Memory B cell (primary cell): ENCODE measurements around the gene CACTIN.
A peak's percentile ranks its signal among the peaks of the same experiment; 100 is the strongest.

Experiments
- ATAC-seq: fragments of 150-1000 bp; cut with Tn5 transposase; 2 replicates; pipeline ENCODE4 v1.10.0; 2021; ENCODE audit warnings: low read depth, mild to moderate bottlenecking, moderate library complexity
- DNase-seq, 2 donors: peaks; one replicate each; pipeline ENCODE4 v3.0.0; 2022; ENCODE audit warnings: low spot score in 2 of 2
- H3K27ac Mint-ChIP-seq: one replicate; pipeline ENCODE4 v1.8.0; 2022; ENCODE audit warnings: mild to moderate bottlenecking, moderate library complexity, mixed read lengths
- H3K27me3 Mint-ChIP-seq: one replicate; pipeline ENCODE4 v1.8.0; 2022; ENCODE audit warnings: mixed read lengths
- H3K36me3 Mint-ChIP-seq: one replicate; pipeline ENCODE4 v1.8.0; 2022; ENCODE audit warnings: mild to moderate bottlenecking, mixed read lengths
- H3K4me1 Mint-ChIP-seq: one replicate; pipeline ENCODE4 v1.8.0; 2022; ENCODE audit warnings: mixed read lengths
- H3K4me3 Mint-ChIP-seq: one replicate; pipeline ENCODE4 v1.8.0; 2022; ENCODE audit warnings: mild to moderate bottlenecking, moderate library complexity, mixed read lengths
- H3K9me3 Mint-ChIP-seq: one replicate; pipeline ENCODE4 v1.8.0; 2022; ENCODE audit warnings: mixed read lengths

CACTIN gene

DNA sequence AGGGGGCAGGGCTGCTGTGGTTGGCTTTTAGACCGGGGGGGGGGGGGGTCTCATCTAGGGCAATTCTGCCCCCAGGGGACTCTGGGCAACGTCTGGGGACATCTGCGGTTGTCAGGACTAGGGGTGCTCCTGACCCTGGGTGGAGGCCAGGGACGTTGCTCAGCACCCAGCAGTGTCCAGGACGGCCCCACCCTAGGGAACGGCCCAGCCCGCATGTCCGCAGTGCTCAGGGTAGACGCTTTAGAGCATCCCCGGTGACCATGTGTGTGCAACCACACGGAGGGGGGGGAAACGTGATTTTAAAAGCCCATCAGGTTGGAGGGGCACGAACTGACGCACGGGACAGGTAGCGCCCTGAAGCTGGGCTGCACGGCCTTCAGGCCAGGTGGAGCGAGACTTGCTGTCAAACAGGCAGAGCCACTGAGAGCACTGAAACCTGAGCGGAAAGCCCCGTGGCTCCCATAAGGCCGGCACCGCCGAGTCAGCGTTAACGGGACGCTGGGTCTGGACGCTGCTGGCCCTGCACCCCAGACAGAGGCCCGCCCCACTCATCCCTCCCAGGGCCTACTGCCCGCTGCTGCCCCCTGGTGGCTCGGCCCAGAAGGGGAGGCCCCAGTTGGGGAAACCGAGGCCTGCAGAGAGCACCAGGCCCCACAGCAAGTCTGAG, 8.3 kb downstream of the CACTIN start:
- H3K27ac Mint-ChIP-seq, result no peak overlapping the region
- ATAC-seq (peak; percentile 73), DNase-seq (peak; percentile 54 to 71)
- H3K4me1 Mint-ChIP-seq, result peaks cover 2% of the 10 kb centered on the region
- peaks cover 9% of the 10 kb centered on the region for H3K36me3 Mint-ChIP-seq
- no peaks in the 10 kb centered on the region for H3K9me3 Mint-ChIP-seq
- H3K27me3 Mint-ChIP-seq, result no peaks in the 10 kb centered on the region
- H3K4me3 Mint-ChIP-seq, result no peak overlapping the region

GRCh38 chr19:3617463-3617862, 9.1 kb downstream of the CACTIN start:
- no peak overlapping the region for H3K27ac Mint-ChIP-seq
- H3K36me3 Mint-ChIP-seq, result peaks cover 7% of the 10 kb centered on the region
- ATAC-seq (no peak), DNase-seq (no peak)
- no peaks in the 10 kb centered on the region for H3K9me3 Mint-ChIP-seq
- peaks cover 2% of the 10 kb centered on the region for H3K4me1 Mint-ChIP-seq
- no peaks in the 10 kb centered on the region for H3K27me3 Mint-ChIP-seq
- no peak overlapping the region for H3K4me3 Mint-ChIP-seq

- H3K4me3 Mint-ChIP-seq, result no peak overlapping the region
- peaks cover 9% of the 10 kb centered on the region for H3K36me3 Mint-ChIP-seq
- H3K9me3 Mint-ChIP-seq, result no peaks in the 10 kb centered on the region
- H3K4me1 Mint-ChIP-seq, result no peaks in the 10 kb centered on the region
- DNase-seq (no peak), ATAC-seq (no peak)
- H3K27ac Mint-ChIP-seq, result no peak overlapping the region
- H3K27me3 Mint-ChIP-seq, result no peaks in the 10 kb centered on the region
These were observed 11.0 kb downstream of the CACTIN start for GRCh38 chr19:3615524-3616135.

GRCh38 chr19:3614858-3615505, 11.6 kb downstream of the CACTIN start:
- ATAC-seq, result no peak
- Mint-ChIP-seq H3K36me3 (peaks cover 9% of the 10 kb centered on the region), H3K4me1 (no peaks in the 10 kb centered on the region), H3K4me3 (no peak overlapping the region), H3K27me3 (no peaks in the 10 kb centered on the region), H3K27ac (no peak overlapping the region), H3K9me3 (no peaks in the 10 kb centered on the region)
- no peak for DNase-seq

- H3K27me3 Mint-ChIP-seq, result no peaks in the 10 kb centered on the region
- no peaks in the 10 kb centered on the region for H3K9me3 Mint-ChIP-seq
- no peak for ATAC-seq
These were observed 12.6 kb downstream of the CACTIN start for GRCh38 chr19:3613818-3614661.

DNA sequence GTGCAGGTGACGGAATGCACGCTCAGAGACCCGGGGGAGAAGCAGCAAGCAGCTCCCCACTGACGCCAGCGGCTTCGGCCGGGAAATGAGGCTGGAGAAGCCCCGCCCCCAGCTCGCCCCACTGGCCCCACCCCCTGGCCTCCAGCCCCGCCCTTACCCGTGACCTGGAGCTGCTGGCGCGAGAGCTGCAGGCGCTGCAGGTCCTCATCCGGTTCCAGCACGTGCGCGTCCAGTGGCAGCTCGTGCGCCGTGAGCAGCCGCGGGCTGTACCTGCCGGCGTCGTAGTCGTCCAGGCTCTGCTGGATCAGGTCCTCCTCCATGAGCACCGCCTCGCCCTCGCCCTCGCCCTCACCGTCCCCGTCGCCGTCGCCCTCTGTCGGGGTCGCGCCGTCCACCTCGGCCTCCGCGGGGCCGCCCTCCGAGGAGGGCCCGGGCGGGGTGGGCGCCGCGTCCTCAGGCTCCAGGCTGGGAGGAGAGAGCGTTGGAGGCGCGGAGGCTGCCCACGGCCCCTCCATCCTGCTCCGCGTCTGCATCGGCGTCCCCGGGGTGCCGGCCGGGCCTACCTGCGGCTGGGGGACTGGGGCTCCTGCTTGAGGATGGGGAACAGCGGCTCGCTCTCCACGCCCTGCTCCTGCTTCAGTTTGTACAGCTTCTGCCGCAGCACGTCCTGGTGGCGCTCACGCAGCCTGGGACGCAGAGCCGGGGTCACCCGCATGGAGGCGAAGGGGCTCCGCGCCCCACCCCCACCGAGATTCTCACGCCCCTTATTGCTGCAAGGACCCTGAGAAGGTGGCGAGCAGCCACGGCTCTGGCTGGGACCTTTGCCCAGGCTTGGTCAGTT, 13.5 kb downstream of the CACTIN start:
- ATAC-seq (no peak), DNase-seq (no peak)
- Mint-ChIP-seq H3K9me3 (no peaks in the 10 kb centered on the region), H3K4me1 (peaks cover 2% of the 10 kb centered on the region), H3K27me3 (peaks cover 2% of the 10 kb centered on the region), H3K4me3 (no peak overlapping the region), H3K27ac (no peak overlapping the region), H3K36me3 (peaks cover 6% of the 10 kb centered on the region)

More at GRCh38 chr19:3613818-3614661, 12.6 kb downstream of the CACTIN start:
- no peak overlapping the region for H3K27ac Mint-ChIP-seq
- DNase-seq, result no peak
- no peaks in the 10 kb centered on the region for H3K4me1 Mint-ChIP-seq
- H3K36me3 Mint-ChIP-seq, result peaks cover 6% of the 10 kb centered on the region
- no peak overlapping the region for H3K4me3 Mint-ChIP-seq

DNA sequence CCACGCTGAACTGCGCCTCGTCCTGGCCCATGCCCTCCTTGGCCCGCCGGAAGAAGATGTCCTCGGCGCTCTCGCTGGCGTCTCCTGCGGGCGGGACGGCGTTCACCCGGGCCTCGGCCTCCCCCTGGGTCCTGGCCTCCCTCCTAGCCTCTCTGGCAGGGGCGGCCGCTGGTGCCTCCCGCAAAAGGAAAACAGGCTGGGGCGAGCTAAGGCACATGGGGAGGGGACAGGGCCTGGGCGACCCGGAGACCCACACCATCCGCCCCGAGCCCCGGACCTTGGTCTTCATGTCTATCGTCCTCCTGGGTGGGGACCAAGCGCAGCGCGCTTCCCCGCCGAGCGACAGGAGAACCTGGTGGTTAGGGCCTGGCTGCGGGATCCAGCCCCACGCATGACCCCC, 14.3 kb downstream of the CACTIN start:
- DNase-seq, result no peak
- ATAC-seq, result no peak
- H3K27me3 Mint-ChIP-seq, result peaks cover 6% of the 10 kb centered on the region
- no peaks in the 10 kb centered on the region for H3K9me3 Mint-ChIP-seq
- H3K4me1 Mint-ChIP-seq, result peaks cover 6% of the 10 kb centered on the region
- H3K27ac Mint-ChIP-seq, result no peak overlapping the region
- H3K36me3 Mint-ChIP-seq, result peaks cover 6% of the 10 kb centered on the region
- no peak overlapping the region for H3K4me3 Mint-ChIP-seq

GRCh38 chr19:3611841-3612240, 14.7 kb downstream of the CACTIN start:
- DNase-seq, result no peak
- H3K4me3 Mint-ChIP-seq, result no peak overlapping the region

DNA sequence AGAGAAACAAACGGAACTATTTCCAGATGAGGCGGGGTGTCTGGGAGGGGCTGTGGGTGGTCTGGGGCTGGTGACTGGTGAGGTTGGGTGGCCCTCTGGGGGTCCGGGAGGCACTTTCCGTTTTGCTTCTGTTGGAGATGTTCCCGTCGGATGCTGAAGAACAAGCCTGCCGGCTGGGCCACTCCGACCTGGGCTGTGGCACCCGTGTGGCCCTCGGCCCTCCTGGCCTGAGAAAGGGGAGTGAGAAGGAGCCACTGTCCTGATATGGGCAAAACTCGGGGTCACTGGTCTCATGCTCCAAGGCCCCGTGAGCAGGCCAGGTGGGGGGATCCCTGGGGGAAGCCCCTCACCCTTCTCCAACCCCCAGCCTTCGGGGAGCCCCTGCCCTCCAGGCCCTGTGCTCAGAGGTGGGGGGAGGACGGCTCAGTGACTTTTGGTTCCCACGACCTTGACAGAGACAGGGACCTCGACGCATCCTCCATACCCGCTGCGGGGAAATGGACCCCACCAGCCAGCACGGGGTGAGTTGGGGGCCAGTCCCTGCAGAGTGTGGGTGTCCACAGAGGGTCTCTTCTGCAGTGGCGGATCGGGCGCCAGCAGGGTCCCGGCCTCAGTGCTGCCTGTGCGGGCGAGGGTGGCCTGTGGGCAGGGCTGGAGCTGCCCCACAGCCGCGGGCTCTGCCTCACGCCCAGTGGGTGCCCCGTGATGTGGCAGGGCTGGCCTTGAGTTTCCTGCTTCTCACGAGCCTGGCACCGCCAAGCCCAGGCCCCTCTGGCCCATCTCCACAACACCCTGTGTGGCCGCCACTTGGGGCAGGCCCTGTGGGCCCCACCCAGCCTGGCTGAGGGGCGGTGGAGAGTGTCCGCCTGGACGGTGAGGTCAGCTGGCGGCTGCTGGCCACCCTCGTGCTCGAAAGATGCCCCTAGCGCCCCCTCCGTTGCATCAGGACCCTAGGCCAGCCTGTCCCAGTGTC, 15.6 kb downstream of the CACTIN start:
- no peak for ATAC-seq
- peaks cover 9% of the 10 kb centered on the region for H3K27me3 Mint-ChIP-seq
- no peak overlapping the region for H3K27ac Mint-ChIP-seq
- no peaks in the 10 kb centered on the region for H3K9me3 Mint-ChIP-seq
- no peak for DNase-seq
- H3K4me3 Mint-ChIP-seq, result no peak overlapping the region
- H3K36me3 Mint-ChIP-seq, result peaks cover 6% of the 10 kb centered on the region
- peaks cover 10% of the 10 kb centered on the region for H3K4me1 Mint-ChIP-seq

More at GRCh38 chr19:3611841-3612240, 14.7 kb downstream of the CACTIN start:
- H3K36me3 Mint-ChIP-seq, result peaks cover 6% of the 10 kb centered on the region
- ATAC-seq, result no peak
- H3K4me1 Mint-ChIP-seq, result peaks cover 10% of the 10 kb centered on the region
- no peaks in the 10 kb centered on the region for H3K9me3 Mint-ChIP-seq
- H3K27ac Mint-ChIP-seq, result no peak overlapping the region
- H3K27me3 Mint-ChIP-seq, result peaks cover 9% of the 10 kb centered on the region

DNA sequence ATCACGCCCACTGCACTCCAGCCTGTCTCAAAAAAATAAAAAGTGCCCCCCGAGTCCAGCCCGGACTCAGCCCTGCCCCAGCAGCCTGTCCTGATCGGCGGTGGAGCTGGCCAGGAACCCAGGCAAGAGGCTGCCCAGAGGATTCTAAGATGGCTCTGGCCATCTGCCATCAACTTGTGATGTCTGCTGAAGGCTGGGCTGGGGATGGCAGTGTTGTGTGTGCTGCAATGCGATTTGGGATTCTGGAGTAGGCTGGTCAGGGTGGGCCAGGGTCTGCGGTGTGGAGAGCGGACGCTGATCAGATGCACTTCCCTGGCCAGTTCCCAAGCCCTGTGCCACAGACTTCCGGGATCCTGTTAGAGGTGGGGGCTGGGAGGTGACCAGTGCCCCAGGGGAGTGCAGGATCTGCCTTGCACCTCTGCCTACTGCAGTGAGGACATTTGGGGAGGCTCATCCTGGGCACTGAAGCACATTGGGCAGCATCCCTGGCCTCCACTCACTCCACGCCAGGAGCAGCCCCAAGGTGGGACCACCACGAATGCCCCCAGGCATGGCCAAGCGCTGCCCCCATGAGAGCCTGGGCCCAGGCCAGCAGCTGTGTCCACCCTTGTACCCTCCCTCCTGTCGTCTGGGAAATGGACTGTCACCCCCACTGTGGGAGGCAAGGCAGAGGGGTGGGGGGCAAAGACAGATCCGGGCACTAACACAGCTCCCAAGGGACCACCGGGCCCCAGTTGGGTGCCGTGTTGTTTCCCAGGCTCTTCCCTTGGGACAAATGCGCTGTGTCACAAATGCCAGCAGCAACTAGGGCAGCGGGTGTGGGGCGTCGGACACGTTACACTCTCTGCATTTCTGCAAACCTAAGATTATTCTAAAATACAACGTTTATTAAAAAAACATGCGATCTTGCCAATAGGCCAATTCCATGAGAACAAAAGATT, 16.5 kb downstream of the CACTIN start:
- no peak overlapping the region for H3K4me3 Mint-ChIP-seq

DNA sequence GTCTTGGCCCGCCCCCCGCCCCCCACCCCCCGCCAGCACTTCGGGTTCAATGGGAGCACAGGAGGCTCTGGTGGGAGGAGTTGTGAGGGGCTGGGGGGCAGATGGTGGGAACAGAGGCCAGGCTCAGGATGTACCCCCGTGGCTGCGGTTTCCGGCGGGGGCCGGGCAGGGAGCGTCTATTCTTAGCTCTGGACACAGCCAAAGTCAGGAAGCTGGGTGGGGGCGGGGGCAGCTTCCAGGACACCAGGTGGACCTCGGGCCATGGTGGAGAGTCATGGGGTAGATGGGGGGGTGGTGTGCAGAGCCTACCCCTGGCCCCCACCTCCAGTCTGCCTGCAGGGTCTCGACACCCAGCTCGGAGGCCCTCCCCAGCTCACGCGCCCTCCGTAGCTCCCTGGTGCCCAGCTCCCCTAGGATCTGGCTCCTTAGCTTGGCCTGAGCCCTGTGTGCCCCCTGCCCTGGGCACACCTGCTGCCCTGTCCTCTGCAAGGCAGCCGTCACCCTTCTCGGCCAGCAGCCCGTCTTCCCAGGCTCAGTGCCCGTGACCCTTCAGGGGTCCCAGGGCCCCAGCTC, 17.8 kb downstream of the CACTIN start:
- no peaks in the 10 kb centered on the region for H3K9me3 Mint-ChIP-seq
- H3K36me3 Mint-ChIP-seq, result peaks cover 4% of the 10 kb centered on the region
- no peak overlapping the region for H3K4me3 Mint-ChIP-seq
- peaks cover 10% of the 10 kb centered on the region for H3K4me1 Mint-ChIP-seq
- H3K27ac Mint-ChIP-seq, result no peak overlapping the region
- DNase-seq, result no peak
- peaks cover 9% of the 10 kb centered on the region for H3K27me3 Mint-ChIP-seq
- no peak for ATAC-seq

More for the DNA sequence above, 16.5 kb downstream of the CACTIN start:
- H3K9me3 Mint-ChIP-seq, result no peaks in the 10 kb centered on the region
- no peak for DNase-seq
- H3K36me3 Mint-ChIP-seq, result peaks cover 4% of the 10 kb centered on the region
- H3K27me3 Mint-ChIP-seq, result peaks cover 9% of the 10 kb centered on the region
- ATAC-seq, result no peak
- H3K27ac Mint-ChIP-seq, result no peak overlapping the region
- peaks cover 10% of the 10 kb centered on the region for H3K4me1 Mint-ChIP-seq
